H1 (cell line): ENCODE measurements around the gene PLEKHG1.

Experiments used
- GABPA ChIP-seq: IDR thresholded peaks from 2 replicates; pipeline ENCODE4 v1.6.1; 2011; ENCODE audit warnings: mild to moderate bottlenecking, low read length, moderate library complexity, borderline replicate concordance; ENCODE audit not compliant: insufficient read depth
- GTF2F1 ChIP-seq: IDR thresholded peaks from 2 replicates; pipeline ENCODE4 v1.6.1; 2012; ENCODE audit warnings: low read depth, low read length, improper control_type of control experiment, borderline replicate concordance
- POLR2A ChIP-seq, 2 experiments: IDR thresholded peaks; 1 replicate in 1 of 2; 2 replicates in 1 of 2; pipeline ENCODE4 v1.6.1; 2011; ENCODE audit warnings: low read depth in 2 of 2, low read length in 2 of 2, mild to moderate bottlenecking in 2 of 2; ENCODE audit errors: control extremely low read depth in 1 of 2
- POLR2AphosphoS5 ChIP-seq: IDR thresholded peaks from 2 replicates; pipeline ENCODE4 v1.6.1; 2011; ENCODE audit warnings: low read depth, low read length
- SP1 ChIP-seq: IDR thresholded peaks from 2 replicates; pipeline ENCODE4 v1.6.1; 2011; ENCODE audit warnings: low read depth, low read length
- SP2 ChIP-seq: IDR thresholded peaks from 2 replicates; pipeline ENCODE4 v1.6.1; 2012; ENCODE audit warnings: mild to moderate bottlenecking, low read length, inconsistent platforms
- TF ChIP-seq, protein P1 (sequence below), 3 experiments: IDR thresholded peaks; 1 replicate in 2 of 3; 2 replicates in 1 of 3; pipeline versions ENCODE4 v1.5.1 to v1.6.1; 2011; ENCODE audit warnings: low read length in 3 of 3, mild to moderate bottlenecking in 3 of 3, inconsistent platforms in 2 of 3, low read depth in 1 of 3, moderate library complexity in 1 of 3; ENCODE audit not compliant: insufficient read depth in 1 of 3; ENCODE audit errors: control extremely low read depth in 1 of 3

- TF ChIP-seq GABPA (no peak), POLR2A (IDR thresholded peaks at IDR 0.05; ENCODE audit: control extremely low read depth in 1 of 2, low read depth in 2 of 2, low read length in 2 of 2) (no peak), GTF2F1 (no peak), POLR2AphosphoS5 (no peak), SP2 (no peak), SP1 (no peak)
- TF ChIP-seq, protein P1, sequence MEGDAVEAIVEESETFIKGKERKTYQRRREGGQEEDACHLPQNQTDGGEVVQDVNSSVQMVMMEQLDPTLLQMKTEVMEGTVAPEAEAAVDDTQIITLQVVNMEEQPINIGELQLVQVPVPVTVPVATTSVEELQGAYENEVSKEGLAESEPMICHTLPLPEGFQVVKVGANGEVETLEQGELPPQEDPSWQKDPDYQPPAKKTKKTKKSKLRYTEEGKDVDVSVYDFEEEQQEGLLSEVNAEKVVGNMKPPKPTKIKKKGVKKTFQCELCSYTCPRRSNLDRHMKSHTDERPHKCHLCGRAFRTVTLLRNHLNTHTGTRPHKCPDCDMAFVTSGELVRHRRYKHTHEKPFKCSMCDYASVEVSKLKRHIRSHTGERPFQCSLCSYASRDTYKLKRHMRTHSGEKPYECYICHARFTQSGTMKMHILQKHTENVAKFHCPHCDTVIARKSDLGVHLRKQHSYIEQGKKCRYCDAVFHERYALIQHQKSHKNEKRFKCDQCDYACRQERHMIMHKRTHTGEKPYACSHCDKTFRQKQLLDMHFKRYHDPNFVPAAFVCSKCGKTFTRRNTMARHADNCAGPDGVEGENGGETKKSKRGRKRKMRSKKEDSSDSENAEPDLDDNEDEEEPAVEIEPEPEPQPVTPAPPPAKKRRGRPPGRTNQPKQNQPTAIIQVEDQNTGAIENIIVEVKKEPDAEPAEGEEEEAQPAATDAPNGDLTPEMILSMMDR (IDR thresholded peaks at IDR 0.05; ENCODE audit: control extremely low read depth in 1 of 3, insufficient read depth in 1 of 3, low read depth in 1 of 3, low read length in 3 of 3), result no peak
These were observed 31.7 kb downstream of the PLEKHG1 start for GRCh38 chr6:150631283-150631983.
